Small intestine (tissue), 7 donors: ENCODE results near the gene MPP7. TPM values are rescaled to one million over a fixed set of nuclear protein-coding genes. Genes with fewer than 3 reads are reported as not detected.

Experiments
- DNase-seq, 2 donors: peaks; one replicate each; pipeline versions ENCODE4 v3.0.0 to v3.0.0-alpha.2; 2013
- FAIRE-seq: peaks from 2 replicates; lab custom pipeline; 2012; peaks lifted over from hg19 to GRCh38; lab: Jason Lieb, UNC
- H3K27ac ChIP-seq, 3 donors: one replicate each; pipeline ENCODE4 v1.5.1; 2013; ENCODE audit warnings: low read length in 2 of 3, mild to moderate bottlenecking in 2 of 3, control low read depth in 1 of 3, inconsistent platforms in 1 of 3, low read depth in 1 of 3, moderate library complexity in 1 of 3
- H3K27me3 ChIP-seq, 3 donors: one replicate each; pipeline ENCODE4 v1.6.1; 2013; ENCODE audit warnings: low read length in 3 of 3, inconsistent platforms in 1 of 3; ENCODE audit not compliant: control insufficient read depth in 3 of 3, insufficient read depth in 3 of 3
- H3K36me3 ChIP-seq, 3 donors: one replicate each; pipeline ENCODE4 v1.6.1; 2013; ENCODE audit warnings: low read length in 3 of 3, inconsistent platforms in 1 of 3, low read depth in 1 of 3, mild to moderate bottlenecking in 1 of 3, moderate library complexity in 1 of 3; ENCODE audit not compliant: control insufficient read depth in 3 of 3, insufficient read depth in 2 of 3
- H3K4me1 ChIP-seq, 3 donors: one replicate each; pipeline ENCODE4 v1.6.1; 2013; ENCODE audit warnings: low read length in 2 of 3, inconsistent platforms in 1 of 3, low read depth in 1 of 3, mild to moderate bottlenecking in 1 of 3, moderate library complexity in 1 of 3; ENCODE audit not compliant: control insufficient read depth in 3 of 3, insufficient read depth in 2 of 3
- H3K4me3 ChIP-seq, 3 donors: one replicate each; pipeline ENCODE4 v1.5.1; 2013; ENCODE audit warnings: low read length in 3 of 3, control low read depth in 1 of 3, inconsistent platforms in 1 of 3, low read depth in 1 of 3, mild to moderate bottlenecking in 1 of 3, moderate library complexity in 1 of 3
- H3K9me3 ChIP-seq, 2 donors: one replicate each; pipeline ENCODE4 v1.6.1; 2013; ENCODE audit warnings: low read depth in 1 of 2, low read length in 1 of 2; ENCODE audit not compliant: control insufficient read depth in 2 of 2, insufficient read depth in 1 of 2
- WGBS, 3 donors: extraction: QIAGEN DNeasy Blood & Tissue Kit; methylation state at CpG; one replicate each; pipeline ENCODE4 v1.1.7; 2013; 5-methylcytosine and 5-hydroxymethylcytosine counted together
- polyA plus RNA-seq, 4 donors: library from polyadenylated mRNA; stranded (reverse) in 3 of 4; unstranded in 1 of 4; fragments of 200-250 nt in 3 of 4; fragments of 120-200 nt in 1 of 4; gene quantifications; one replicate each; pipeline versions ENCODE4 v1.2.1 to v1.2.3, GENCODE V29; 2013
- donor health status: healthy with polysubstance abuse.
- donor health status: control.
- donor health status: control.
- donor health status: Bipolar disorder and iron deficiency.
- donor health status: healthy.

The MPP7 gene
- polyA plus RNA-seq, 4 donors, result 4.3 to 14.6 (median 5.9) TPM

GRCh38 chr10:28276384-28276783 is 26.5 kb downstream of the MPP7 start:
- Histone ChIP-seq H3K4me3 (no peak overlapping the region), H3K4me1 (no peaks in the 10 kb centered on the region), H3K27me3 (no peaks in the 10 kb centered on the region), H3K9me3 (no peaks in the 10 kb centered on the region), H3K36me3 (no peaks in the 10 kb centered on the region), H3K27ac (no peak overlapping the region)
- DNase-seq (no peak), FAIRE-seq (no peak)
- WGBS, 3 donors, result 81 to 86% (median 82%) methylated on average over 4 of the region's 4 CpGs

GRCh38 chr10:28274475-28274874 is 28.4 kb downstream of the MPP7 start:
- no peak overlapping the region for H3K27ac ChIP-seq
- H3K4me1 ChIP-seq, result no peaks in the 10 kb centered on the region
- no peak overlapping the region for H3K4me3 ChIP-seq
- FAIRE-seq (no peak), DNase-seq (no peak)
- no peaks in the 10 kb centered on the region for H3K9me3 ChIP-seq
- H3K36me3 ChIP-seq, result no peaks in the 10 kb centered on the region
- no peaks in the 10 kb centered on the region for H3K27me3 ChIP-seq

DNA sequence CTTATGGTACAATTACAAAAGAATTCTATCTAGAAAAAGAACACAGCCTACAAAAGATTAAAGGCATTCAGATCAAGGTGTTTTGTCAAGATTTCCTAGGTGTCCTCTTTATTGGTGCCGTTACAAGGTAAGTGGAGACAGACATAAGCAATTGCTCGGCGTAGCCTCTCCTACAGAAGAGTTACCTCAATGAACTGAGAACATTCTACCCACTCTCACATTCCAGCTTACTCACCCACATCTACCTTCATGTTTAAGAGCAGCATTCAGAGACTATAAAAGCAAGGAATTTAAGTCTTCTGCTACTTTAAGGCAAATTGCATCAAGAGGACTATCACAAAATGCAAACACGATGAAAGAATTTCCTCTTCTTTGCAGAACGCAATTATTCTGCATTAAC is 29.5 kb downstream of the MPP7 start:
- Histone ChIP-seq H3K4me1 (no peaks in the 10 kb centered on the region), H3K27me3 (no peaks in the 10 kb centered on the region), H3K27ac (no peak overlapping the region), H3K9me3 (no peaks in the 10 kb centered on the region), H3K4me3 (no peak overlapping the region), H3K36me3 (no peaks in the 10 kb centered on the region)
- DNase-seq (no peak), FAIRE-seq (no peak)
- 90 to 95% (median 92%) methylated on average over 5 of the region's 5 CpGs for WGBS, 3 donors

- H3K27ac ChIP-seq, result no peak overlapping the region
- FAIRE-seq, result no peak
- H3K36me3 ChIP-seq, result no peaks in the 10 kb centered on the region
- DNase-seq, result no peak
- no peak overlapping the region for H3K4me3 ChIP-seq
- no peaks in the 10 kb centered on the region for H3K27me3 ChIP-seq
- WGBS, 3 donors, result 94 to 95% (median 94%) methylated on average over 9 of the region's 9 CpGs
- H3K4me1 ChIP-seq, result no peaks in the 10 kb centered on the region
- no peaks in the 10 kb centered on the region for H3K9me3 ChIP-seq
Measured at GRCh38 chr10:28269842-28270456, 32.9 kb downstream of the MPP7 start.

GRCh38 chr10:28266449-28267224 is 36.2 kb downstream of the MPP7 start:
- H3K36me3 ChIP-seq, result no peaks in the 10 kb centered on the region
- H3K27me3 ChIP-seq, result no peaks in the 10 kb centered on the region
- no peak overlapping the region for H3K27ac ChIP-seq
- FAIRE-seq (no peak), DNase-seq (no peak)
- H3K4me3 ChIP-seq, result no peak overlapping the region
- no peaks in the 10 kb centered on the region for H3K4me1 ChIP-seq
- 92 to 100% (median 94%) methylated on average over 3 of the region's 3 CpGs for WGBS, 3 donors
- H3K9me3 ChIP-seq, result no peaks in the 10 kb centered on the region

DNA sequence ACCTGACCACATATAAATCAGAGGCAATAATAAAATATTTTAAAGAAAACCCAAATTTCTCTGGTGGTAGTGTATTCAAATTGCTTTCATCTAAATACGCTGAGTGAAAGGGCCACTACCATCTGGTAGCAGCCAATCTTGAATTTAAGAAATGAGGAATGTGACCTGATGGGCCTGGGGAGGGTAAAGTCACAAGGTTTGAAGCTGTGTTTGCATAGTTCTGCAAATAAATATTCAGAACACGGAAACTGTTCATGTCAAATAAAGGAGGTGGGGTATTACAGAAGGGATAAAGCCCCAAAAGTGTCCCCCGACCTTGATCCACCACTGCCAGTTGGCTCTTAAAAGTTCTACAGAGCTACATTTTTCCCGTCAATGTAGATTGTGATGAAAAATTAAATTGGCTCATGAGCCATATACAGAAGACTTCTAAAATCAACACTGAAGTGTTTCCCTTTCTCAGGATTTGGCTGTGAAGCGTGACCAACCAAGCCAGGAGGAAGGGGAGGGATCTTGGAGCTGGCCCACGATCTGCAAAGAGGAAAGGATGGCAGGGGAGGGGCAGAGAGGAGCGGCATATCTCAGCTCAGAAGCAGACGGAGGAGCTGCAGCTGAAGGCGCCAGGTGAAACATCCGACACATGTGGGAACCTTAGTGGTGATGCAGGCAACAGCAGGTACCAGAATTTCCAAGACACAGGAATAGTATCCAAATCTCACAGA is 39.6 kb downstream of the MPP7 start:
- DNase-seq (peak in 1 of 2 donors; percentile 21), FAIRE-seq (no peak)

DNA sequence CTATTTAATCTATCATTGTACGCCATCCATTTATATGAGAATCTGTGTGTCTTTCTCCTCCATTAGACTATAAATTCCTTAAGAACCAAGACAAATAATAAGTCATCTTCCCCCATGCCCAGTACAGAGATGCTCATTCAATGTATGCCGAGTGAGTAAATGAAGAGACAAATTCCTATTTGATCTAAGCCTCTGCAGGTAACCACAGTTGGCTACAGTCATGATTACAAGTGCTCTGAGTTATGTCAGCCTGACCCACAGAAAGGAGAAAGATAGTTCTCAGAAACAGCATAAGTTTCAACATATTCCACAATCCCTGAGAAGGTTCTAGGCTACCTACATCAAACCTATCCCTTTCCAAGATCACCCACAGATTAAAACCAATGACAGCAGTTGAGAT is 46.1 kb downstream of the MPP7 start:
- DNase-seq, result no peak
- no peaks in the 10 kb centered on the region for H3K4me1 ChIP-seq
- WGBS, 3 donors, result 94 to 97% (median 97%) methylated on average over 2 of the region's 2 CpGs
- no peak overlapping the region for H3K4me3 ChIP-seq
- no peak for FAIRE-seq
- no peaks in the 10 kb centered on the region for H3K36me3 ChIP-seq
- H3K9me3 ChIP-seq, result no peaks in the 10 kb centered on the region
- no peaks in the 10 kb centered on the region for H3K27me3 ChIP-seq
- no peak overlapping the region for H3K27ac ChIP-seq

More for the DNA sequence above, 39.6 kb downstream of the MPP7 start:
- Histone ChIP-seq H3K27ac (no peak overlapping the region), H3K27me3 (no peaks in the 10 kb centered on the region), H3K4me3 (no peak overlapping the region), H3K4me1 (no peaks in the 10 kb centered on the region), H3K36me3 (no peaks in the 10 kb centered on the region), H3K9me3 (no peaks in the 10 kb centered on the region)
- WGBS, 3 donors, result 60 to 86% (median 76%) methylated on average over 10 of the region's 10 CpGs

DNA sequence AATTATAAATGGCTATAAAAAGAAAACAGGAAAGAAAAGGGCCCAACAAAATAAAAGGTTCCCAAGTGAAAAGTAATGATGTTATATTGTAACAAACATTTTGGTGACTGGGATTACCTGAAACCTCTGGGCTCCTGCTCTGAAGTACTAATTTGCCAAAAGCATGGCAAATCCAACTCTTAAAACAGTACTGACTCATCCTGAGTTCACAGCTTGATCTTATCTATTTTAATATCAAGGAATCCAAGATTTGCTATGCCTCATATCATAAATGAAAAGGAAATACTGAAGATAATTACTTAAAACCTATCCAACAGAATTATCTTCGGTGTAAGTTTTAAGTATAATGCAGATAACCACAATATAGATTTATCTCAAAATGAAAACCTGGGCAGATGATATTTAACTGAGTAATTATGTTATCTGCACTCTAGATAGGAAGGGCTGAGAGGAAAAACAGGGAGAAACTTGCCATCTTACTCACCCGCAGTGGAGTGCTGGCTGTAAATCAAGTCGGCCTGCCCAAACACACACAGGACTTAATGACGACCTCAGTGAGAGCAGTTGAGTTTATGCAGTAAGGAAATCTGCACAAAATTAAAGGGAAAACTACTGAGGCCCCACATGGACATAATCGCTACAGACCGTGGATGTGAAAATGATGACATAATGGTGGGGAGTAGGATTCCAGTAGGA is 48.4 kb downstream of the MPP7 start:
- Histone ChIP-seq H3K27ac (no peak overlapping the region), H3K4me3 (no peak overlapping the region)

More for the DNA sequence above, 48.4 kb downstream of the MPP7 start:
- no peaks in the 10 kb centered on the region for H3K9me3 ChIP-seq
- WGBS, 3 donors, result 32 to 46% (median 41%) methylated on average over 6 of the region's 6 CpGs
- H3K4me1 ChIP-seq, result no peaks in the 10 kb centered on the region
- FAIRE-seq (no peak), DNase-seq (peak in 1 of 2 donors; percentile 10)
- no peaks in the 10 kb centered on the region for H3K36me3 ChIP-seq
- H3K27me3 ChIP-seq, result no peaks in the 10 kb centered on the region
